Stimulated activated CD8-positive, alpha-beta memory T cell treated with anti-CD3 and anti-CD28 coated beads, Interleukin-7, amount 100 ng/mL, for 1 hour (primary cell): ENCODE data around the gene VAT1L.
"Not testable (repeated sequence)": the region's sequence is repeated elsewhere in the genome, so short reads cannot be mapped to it uniquely, and the experiment has no call there.

Experiments used
- DNase-seq, 2 donors: peaks; one replicate each; pipeline ENCODE4 v3.0.0-alpha.2; 2020; ENCODE audit warnings: low read depth in 2 of 2

VAT1L gene

GRCh38 chr16:77951788-77952187, 163.4 kb downstream of the VAT1L start:
- no peak for DNase-seq

DNA sequence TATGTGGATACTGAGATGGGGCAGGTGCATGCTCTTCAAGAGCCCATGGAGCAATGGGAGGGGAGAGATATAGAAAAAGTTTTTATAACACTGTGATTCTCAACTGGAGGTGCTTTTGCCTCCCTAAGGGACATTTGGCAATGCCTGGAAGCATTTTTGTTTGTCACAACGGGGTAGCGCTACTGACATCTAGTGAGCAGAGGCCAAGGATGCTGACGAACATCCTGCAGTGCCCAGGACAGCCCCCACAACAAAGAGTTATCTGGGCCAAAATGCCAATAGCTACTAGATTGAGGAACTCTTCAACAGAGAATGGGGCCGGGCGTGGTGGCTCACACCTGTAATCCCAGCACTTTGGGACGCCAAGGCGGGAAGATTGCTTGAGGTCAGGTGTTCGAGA, 166.8 kb downstream of the VAT1L start:
- no peak for DNase-seq

DNA sequence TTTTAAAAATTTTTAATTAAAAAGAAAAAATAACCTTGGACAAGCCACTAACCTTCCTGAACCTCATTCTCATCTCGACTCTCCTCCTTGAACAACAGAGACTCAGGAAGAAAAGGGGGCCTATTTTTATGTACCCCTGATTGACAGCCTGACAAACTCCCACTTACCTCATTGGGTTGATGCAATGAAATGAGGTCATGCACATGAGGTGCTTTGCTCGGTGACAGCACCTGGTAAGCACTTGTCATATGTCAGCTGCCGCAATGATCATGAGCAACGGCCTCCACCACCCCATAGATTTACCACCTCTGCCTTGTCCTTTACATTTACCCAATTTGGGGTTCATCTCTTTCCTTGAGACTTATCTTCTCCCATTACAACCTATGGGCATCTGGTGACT, 167.9 kb downstream of the VAT1L start:
- DNase-seq: no peak

DNA sequence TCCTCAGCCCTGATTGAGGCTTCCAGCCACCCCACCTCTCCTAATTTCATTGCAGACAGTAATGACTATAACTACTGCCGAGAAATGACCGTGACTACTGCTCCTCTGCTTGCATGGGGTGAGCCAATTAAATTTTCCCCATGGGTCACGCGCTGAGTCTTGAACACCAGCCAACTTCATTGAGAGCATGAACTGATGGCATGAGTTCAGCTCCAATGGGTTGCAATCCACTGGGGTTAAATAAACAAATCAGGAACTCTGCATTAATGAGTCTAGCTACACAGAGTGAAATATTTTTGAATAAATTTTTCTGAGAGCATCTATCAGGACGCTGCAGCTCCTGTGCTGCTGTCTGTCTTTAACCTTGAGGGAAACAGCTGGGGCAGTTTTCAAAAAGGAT, 172.4 kb downstream of the VAT1L start:
- DNase-seq: no peak

GRCh38 chr16:77961814-77962213, 173.4 kb downstream of the VAT1L start:
- DNase-seq: no peak

DNA sequence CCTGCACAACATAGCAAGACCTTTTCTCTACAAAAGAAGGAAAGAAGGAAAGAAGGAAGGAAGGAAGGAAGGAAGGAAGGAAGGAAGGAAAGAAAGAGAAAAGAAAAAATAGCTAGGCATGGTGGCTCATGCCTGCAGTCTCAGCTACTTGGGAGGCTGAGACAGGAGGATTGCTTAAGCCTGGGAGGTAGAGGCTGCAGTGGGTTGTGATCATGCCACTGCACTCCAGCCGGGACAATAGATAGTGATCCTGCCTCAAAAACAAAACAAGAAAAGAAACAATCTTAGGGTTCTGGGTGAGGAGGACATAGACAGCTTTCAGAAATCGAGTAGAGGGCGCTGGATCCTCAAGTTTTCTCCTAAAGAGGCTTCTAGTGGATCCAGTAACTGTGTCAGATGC, 174.3 kb downstream of the VAT1L start:
- no peak for DNase-seq

GRCh38 chr16:77963185-77964044, 175.1 kb downstream of the VAT1L start:
- DNase-seq: no peak

DNA sequence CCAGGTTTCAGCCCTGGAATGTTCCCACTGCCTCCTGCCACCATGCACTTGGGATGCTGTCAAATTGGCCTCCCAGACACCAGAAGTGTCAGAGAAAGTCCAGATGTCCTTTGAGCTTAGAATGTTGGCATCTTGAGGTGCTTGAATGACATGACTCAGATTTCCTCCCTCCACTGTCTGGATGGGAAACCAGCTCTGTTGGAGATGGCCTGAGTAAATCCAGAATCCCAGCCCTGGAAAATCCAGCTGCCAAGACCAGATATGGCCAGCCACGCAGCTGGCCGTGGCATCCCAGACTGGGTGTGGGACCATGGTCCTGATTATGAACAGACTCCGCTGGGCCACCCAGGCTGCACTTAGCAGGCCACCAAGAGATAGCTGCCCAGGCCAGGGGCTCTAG, 177.0 kb downstream of the VAT1L start:
- DNase-seq: no peak

DNA sequence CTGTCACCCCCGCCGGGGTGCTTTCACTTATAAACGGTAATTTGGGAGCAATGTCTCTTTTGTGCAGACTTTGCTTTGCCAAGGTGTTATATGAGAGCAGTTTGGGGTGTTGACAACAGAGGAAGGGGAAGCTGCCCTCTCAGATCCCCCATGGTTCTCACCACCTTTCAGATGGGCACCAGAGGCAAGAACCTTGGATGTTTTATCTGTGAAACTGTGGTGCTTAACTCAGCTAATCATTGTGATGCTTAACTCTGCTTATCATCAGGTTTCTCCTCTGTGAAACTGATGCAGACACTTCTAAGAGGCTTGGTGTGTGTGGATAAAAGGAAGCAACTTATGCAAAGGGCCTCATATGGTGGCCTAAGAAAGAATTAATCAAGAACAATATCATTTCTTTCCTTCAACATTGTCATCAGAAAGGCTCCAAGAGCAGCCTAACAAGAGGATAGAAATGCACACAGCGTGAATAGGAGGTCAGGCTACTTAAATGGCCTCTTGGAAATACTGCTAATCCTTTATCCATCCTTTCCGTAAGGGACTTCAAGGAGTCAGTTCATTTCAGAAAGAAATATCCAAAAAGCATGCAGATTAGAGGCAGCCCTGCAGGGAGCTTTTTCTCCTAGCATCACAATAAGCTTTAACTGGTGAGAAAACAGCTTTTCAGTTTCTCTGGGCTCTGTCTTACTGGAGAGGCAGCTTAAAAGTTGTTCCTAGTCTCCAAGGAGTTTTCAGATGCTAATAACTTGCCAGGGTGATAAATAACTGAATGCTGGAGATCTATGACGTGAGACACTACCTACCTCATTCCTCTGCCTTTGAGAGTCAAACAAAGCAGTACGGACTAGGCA, 178.9 kb downstream of the VAT1L start:
- DNase-seq: no peak

- no peak for DNase-seq
Observed at GRCh38 chr16:77969861-77970260, 181.5 kb downstream of the VAT1L start.

DNA sequence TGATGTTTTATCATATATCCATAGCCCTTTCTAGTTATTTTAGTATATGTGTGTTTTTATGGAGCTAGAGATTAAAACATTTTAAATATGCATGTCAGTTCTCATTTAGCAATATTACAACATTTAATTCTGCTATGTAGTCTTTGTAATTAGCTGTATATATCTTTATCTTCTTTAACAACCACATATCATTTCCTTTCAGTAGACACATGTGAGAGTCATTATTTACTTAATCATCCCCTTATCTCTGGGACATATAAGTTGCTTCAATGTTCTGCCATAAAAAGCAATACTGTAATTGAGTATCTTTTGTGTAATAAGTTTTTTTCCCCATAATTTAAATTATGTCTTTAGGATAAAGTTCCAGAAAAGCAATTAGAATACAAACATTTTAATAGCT, 182.0 kb downstream of the VAT1L start:
- no peak for DNase-seq

GRCh38 chr16:77971306-77972061, 183.1 kb downstream of the VAT1L start:
- DNase-seq: peak; percentile 28 to 63

GRCh38 chr16:77972062-77972392, 183.7 kb downstream of the VAT1L start:
- DNase-seq: no peak

- no peak for DNase-seq
Observed at GRCh38 chr16:77974883-77975282, 186.5 kb downstream of the VAT1L start.

- DNase-seq: no peak
Observed at GRCh38 chr16:77975942-77976341, 187.6 kb downstream of the VAT1L start.

DNA sequence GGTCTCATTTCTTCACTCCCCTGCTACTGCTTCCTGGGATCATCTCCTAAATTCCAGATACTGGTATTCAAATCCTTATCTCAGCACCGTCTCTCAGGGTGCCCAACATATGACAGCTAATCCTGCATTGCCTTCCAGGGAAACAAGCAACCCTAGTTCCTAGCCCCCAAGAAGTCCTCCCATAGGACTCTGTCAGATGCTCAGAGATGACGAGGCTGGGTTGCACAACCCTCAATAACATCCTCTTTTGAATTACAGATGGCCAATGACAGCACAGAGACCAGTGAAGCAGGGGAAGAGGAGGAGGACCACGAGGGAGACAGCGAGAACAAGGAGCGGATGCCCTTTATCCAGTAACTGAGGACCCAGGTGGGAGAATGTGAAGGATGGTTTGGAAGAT, 189.0 kb downstream of the VAT1L start:
- DNase-seq: no peak

DNA sequence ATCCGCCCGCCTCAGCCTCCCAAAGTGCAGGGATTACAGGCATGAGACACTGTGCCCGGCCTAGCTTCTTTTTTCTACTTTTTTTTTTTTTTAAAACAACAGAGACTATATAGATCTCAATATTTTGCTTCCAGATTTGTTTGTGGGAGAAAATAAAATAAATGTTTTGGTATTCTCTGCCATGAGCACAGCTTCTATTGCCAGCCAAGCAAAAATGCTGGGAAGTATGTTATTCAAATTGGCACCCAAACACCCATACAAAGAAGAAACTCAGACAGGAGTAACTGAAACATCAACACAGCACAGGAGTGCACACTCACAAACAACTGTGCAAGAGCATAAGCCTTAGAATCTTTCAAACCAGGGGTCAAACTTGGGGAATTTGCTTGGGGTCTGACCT, 196.7 kb downstream of the VAT1L start:
- DNase-seq: no peak

- DNase-seq: no peak
Observed at GRCh38 chr16:77986011-77986740, 197.8 kb downstream of the VAT1L start.

DNA sequence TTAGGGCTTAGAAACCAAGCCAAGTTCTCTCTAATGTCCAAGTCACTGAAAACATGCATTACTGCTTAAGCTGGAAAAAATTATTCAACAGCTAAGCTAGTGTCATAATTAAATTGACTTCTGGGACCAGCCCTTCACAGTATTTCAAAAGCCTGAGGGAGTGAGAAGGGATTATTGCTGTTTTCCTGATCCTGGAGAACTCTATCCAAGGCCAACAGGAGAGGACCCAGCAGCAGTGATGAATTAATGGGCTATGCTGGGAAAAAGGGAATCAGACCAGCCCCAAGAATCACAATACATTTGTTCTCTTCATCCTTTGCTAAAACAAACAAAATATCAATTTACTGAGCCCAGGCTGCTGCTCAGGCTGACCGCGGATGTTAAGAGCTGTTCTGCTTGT, 199.4 kb downstream of the VAT1L start:
- no peak for DNase-seq

- no peak for DNase-seq
Observed at GRCh38 chr16:77989846-77990245, 201.5 kb downstream of the VAT1L start.

- DNase-seq: no peak
Observed at GRCh38 chr16:77991701-77992100, 203.3 kb downstream of the VAT1L start.

DNA sequence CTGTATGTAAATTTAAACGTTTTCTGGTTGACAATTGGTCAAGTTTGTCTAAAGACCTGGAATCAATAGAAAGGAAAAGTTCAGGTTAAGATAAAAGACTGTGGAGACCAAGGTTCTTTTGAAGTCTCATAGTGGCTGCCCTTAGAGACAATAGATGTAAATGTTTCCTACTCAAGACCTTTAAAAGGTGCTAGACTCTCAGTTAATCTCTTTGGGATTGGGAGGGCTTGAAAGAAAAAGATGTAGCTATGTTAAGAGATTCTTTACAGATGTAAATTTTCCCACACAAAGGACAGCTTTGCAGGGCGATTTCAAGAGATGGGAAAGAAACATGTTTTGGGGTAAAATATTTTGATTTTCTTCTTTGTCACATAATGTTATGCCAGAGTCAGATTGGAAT, 204.0 kb downstream of the VAT1L start:
- DNase-seq: not testable (repeated sequence)
